H1 (cell line): ENCODE results near the gene PRLH.

ENCODE experiments used
- ATF3 ChIP-seq: IDR thresholded peaks from 2 replicates; pipeline ENCODE4 v1.6.1; 2011; ENCODE audit warnings: low read depth, mild to moderate bottlenecking, low read length; ENCODE audit not compliant: insufficient read depth
- CEBPB ChIP-seq: IDR thresholded peaks from 2 replicates; pipeline ENCODE4 v1.6.1; 2012; ENCODE audit warnings: low read depth, low read length
- CREB1 ChIP-seq: IDR thresholded peaks from 2 replicates; pipeline ENCODE4 v1.6.1; 2012; ENCODE audit warnings: inconsistent platforms
- CTCF ChIP-seq, 3 experiments: IDR thresholded peaks; 1 replicate in 2 of 3; 2 replicates in 1 of 3; pipeline versions ENCODE4 v1.5.1 to v1.6.1; 2011; ENCODE audit warnings: low read length in 3 of 3, mild to moderate bottlenecking in 3 of 3, inconsistent platforms in 2 of 3, low read depth in 1 of 3, moderate library complexity in 1 of 3; ENCODE audit not compliant: insufficient read depth in 1 of 3; ENCODE audit errors: control extremely low read depth in 1 of 3
- EZH2 ChIP-seq: fragments of 200-600 bp; sonication (generic); IDR thresholded peaks from 2 replicates; pipeline ENCODE4 v1.7.1; 2012; ENCODE audit warnings: low read depth, mild to moderate bottlenecking, moderate library complexity, low read length, inconsistent platforms; ENCODE audit not compliant: severe bottlenecking
- KDM1A ChIP-seq: fragments of 200-600, 300-600 bp; sonication (generic); IDR thresholded peaks from 2 replicates; pipeline ENCODE4 v1.7.1; 2016; ENCODE audit warnings: mild to moderate bottlenecking, low read length, borderline replicate concordance
- POLR2A ChIP-seq, 2 experiments: IDR thresholded peaks; 1 replicate in 1 of 2; 2 replicates in 1 of 2; pipeline ENCODE4 v1.6.1; 2011; ENCODE audit warnings: low read depth in 2 of 2, low read length in 2 of 2, mild to moderate bottlenecking in 2 of 2; ENCODE audit errors: control extremely low read depth in 1 of 2
- RFX5 ChIP-seq: IDR thresholded peaks from 2 replicates; pipeline ENCODE4 v1.6.1; 2011; ENCODE audit warnings: low read depth, low read length, improper control_type of control experiment, borderline replicate concordance
- RNF2 ChIP-seq: fragments of 200-900, 300-1000 bp; sonication (generic); IDR thresholded peaks from 2 replicates; pipeline ENCODE4 v1.7.1; 2016; ENCODE audit warnings: borderline replicate concordance, low read depth, mild to moderate bottlenecking, antibody characterized with exemption, low read length; ENCODE audit not compliant: poor library complexity, severe bottlenecking; ENCODE audit errors: missing control alignments
- SRF ChIP-seq: IDR thresholded peaks from 2 replicates; pipeline ENCODE4 v1.6.1; 2011; ENCODE audit warnings: mild to moderate bottlenecking, low read depth, low read length, moderate library complexity
- TAF7 ChIP-seq: optimal IDR thresholded peaks from 2 replicates; pipeline ENCODE3; 2011; ENCODE audit warnings: low read depth, mild to moderate bottlenecking, inconsistent platforms, low read length, moderate library complexity, borderline replicate concordance
- USF2 ChIP-seq: IDR thresholded peaks from 2 replicates; pipeline ENCODE4 v1.6.1; 2011; ENCODE audit warnings: low read length, improper control_type of control experiment

- TF ChIP-seq POLR2A (IDR thresholded peaks at IDR 0.05; ENCODE audit: control extremely low read depth in 1 of 2, low read depth in 2 of 2, low read length in 2 of 2) (no peak), CTCF (IDR thresholded peaks at IDR 0.05; ENCODE audit: control extremely low read depth in 1 of 3, insufficient read depth in 1 of 3, low read depth in 1 of 3, low read length in 3 of 3) (no peak), EZH2 (no peak), RFX5 (no peak), SRF (no peak), KDM1A (no peak), USF2 (no peak), ATF3 (no peak), TAF7 (no peak), CREB1 (no peak), RNF2 (no peak), CEBPB (no peak)
Observed at GRCh38 chr2:237561221-237561620, 5.2 kb upstream of the PRLH start.
